GM12878 (cell line): ENCODE data around the gene DTNBP1. TPM values are rescaled to one million over a fixed set of nuclear protein-coding genes. Genes with fewer than 3 reads are reported as not detected.

ENCODE experiments used
- ATAC-seq: fragments of 200-7000 bp; cut with Tn5 transposase; 3 replicates; pipeline ENCODE4 v1.9.1; 2020; ENCODE audit warnings: mild to moderate bottlenecking, moderate library complexity
- BruUV-seq: library from RNA; stranded (reverse); fragments of 400-500 nt; replicated peaks from 2 replicates; lab custom pipeline; 2021; lab: Mats Ljungman, UMichigan
- CTCF ChIA-PET: fragments of 300-600 bp; sonication (Branson Sonifier 250); formaldehyde crosslinking; extraction: SDS; loops from one replicate; lab custom pipeline; 2021; ENCODE audit warnings: inconsistent platforms; lab: Yijun Ruan, JAX
- POLR2A ChIA-PET: fragments of 350-600 bp; formaldehyde crosslinking; extraction: SDS; loops from one replicate; lab custom pipeline; 2021; ENCODE audit warnings: inconsistent platforms; lab: Charles Lee
- RAD21 ChIA-PET: fragments of 300-600 bp; sonication (Branson Sonifier 250); formaldehyde crosslinking; loops from one replicate; lab custom pipeline; 2023; ENCODE audit warnings: antibody characterized with exemption; ENCODE audit not compliant: unreplicated experiment; lab: Charles Lee
- SMC1A ChIA-PET: fragments of 300-600 bp; sonication (Branson Sonifier 250); formaldehyde crosslinking; loops from one replicate; lab custom pipeline; 2023; ENCODE audit not compliant: unreplicated experiment, uncharacterized antibody; lab: Charles Lee
- DNase-seq: peaks from one replicate; pipeline ENCODE4 v3.0.0-alpha.2; 2011; ENCODE audit warnings: low read depth, low spot score
- FAIRE-seq: peaks from 3 replicates; lab custom pipeline; 2011; peaks lifted over from hg19 to GRCh38; lab: Jason Lieb, UNC
- H2AFZ ChIP-seq: 2 replicates; pipeline ENCODE4 v1.6.0; 2011; ENCODE audit warnings: low read depth, low read length, control low read depth; ENCODE audit not compliant: control insufficient read depth
- H3K27ac ChIP-seq: 2 replicates; pipeline ENCODE4 v1.5.1; 2011; ENCODE audit warnings: control low read depth; ENCODE audit not compliant: control insufficient read depth, insufficient read depth
- H3K27me3 ChIP-seq, 2 experiments: replicated peaks in 1 of 2; 2 replicates each; pipeline versions ENCODE4 v1.6.0 to v1.6.1; 2011; ENCODE audit warnings: low read length in 1 of 2; ENCODE audit not compliant: control insufficient read depth in 2 of 2, insufficient read depth in 2 of 2
- H3K36me3 ChIP-seq, 2 experiments: 2 replicates each; pipeline ENCODE4 v1.5.1; 2011; ENCODE audit warnings: low read length in 1 of 2; ENCODE audit not compliant: control insufficient read depth in 2 of 2, insufficient read depth in 2 of 2
- H3K4me1 ChIP-seq: 2 replicates; pipeline ENCODE4 v1.6.1; 2011; ENCODE audit warnings: mild to moderate bottlenecking, low read length, moderate library complexity, mixed read lengths; ENCODE audit not compliant: control insufficient read depth, insufficient read depth
- H3K4me2 ChIP-seq: 2 replicates; pipeline ENCODE4 v1.6.0; 2011; ENCODE audit warnings: control low read depth; ENCODE audit not compliant: control insufficient read depth, insufficient read depth
- H3K4me3 ChIP-seq: fragments of 200-600 bp; sonication (generic); 2 replicates; pipeline ENCODE4 v1.5.1; 2016
- H3K79me2 ChIP-seq: 2 replicates; pipeline ENCODE4 v1.6.0; 2011; ENCODE audit warnings: low read length; ENCODE audit not compliant: control insufficient read depth, insufficient read depth
- H3K9ac ChIP-seq: 2 replicates; pipeline ENCODE4 v1.8.0; 2011; ENCODE audit warnings: low read length, control low read depth, mixed read lengths; ENCODE audit not compliant: control insufficient read depth, insufficient read depth
- H3K9me3 ChIP-seq: replicated peaks from 3 replicates; pipeline ENCODE4 v1.5.1; 2011; ENCODE audit warnings: mild to moderate bottlenecking, low read length; ENCODE audit not compliant: control insufficient read depth, insufficient read depth
- H4K20me1 ChIP-seq: 2 replicates; pipeline ENCODE4 v1.6.0; 2011; ENCODE audit not compliant: control insufficient read depth, insufficient read depth
- CHD2 ChIP-seq: IDR thresholded peaks from 2 replicates; pipeline ENCODE4 v1.6.1; 2011; ENCODE audit warnings: low read depth, low read length, improper control_type of control experiment, borderline replicate concordance
- FOXK2 ChIP-seq: fragments of 450-650 bp; IDR thresholded peaks from 2 replicates; pipeline ENCODE4 v1.6.1; 2017; ENCODE audit warnings: mild to moderate bottlenecking, moderate library complexity
- HDAC6 ChIP-seq: fragments of 200-600 bp; sonication (generic); IDR thresholded peaks from one replicate; pipeline ENCODE4 v1.8.0; 2017; ENCODE audit warnings: antibody characterized with exemption; ENCODE audit not compliant: unreplicated experiment
- NR2C1 ChIP-seq: fragments of 450-650 bp; IDR thresholded peaks from 2 replicates; pipeline ENCODE4 v1.6.1; 2017; ENCODE audit warnings: antibody characterized with exemption, mild to moderate bottlenecking, moderate library complexity
- NR2C2 ChIP-seq: IDR thresholded peaks from 2 replicates; pipeline ENCODE4 v1.6.1; 2011; ENCODE audit warnings: borderline replicate concordance, low read depth; ENCODE audit not compliant: control insufficient read depth, insufficient read length
- SIX5 ChIP-seq: IDR thresholded peaks from 2 replicates; pipeline ENCODE4 v1.6.1; 2011; ENCODE audit warnings: mild to moderate bottlenecking, low read depth, low read length, moderate library complexity; ENCODE audit not compliant: severe bottlenecking
- SMC3 ChIP-seq: IDR thresholded peaks from 2 replicates; pipeline ENCODE4 v1.6.1; 2011; ENCODE audit warnings: low read length, improper control_type of control experiment, borderline replicate concordance
- SREBF1 ChIP-seq: IDR thresholded peaks from 2 replicates; pipeline ENCODE4 v1.6.1; 2012; ENCODE audit warnings: mild to moderate bottlenecking, low read length
- ZBTB40 ChIP-seq: fragments of 450-650 bp; IDR thresholded peaks from 2 replicates; pipeline ENCODE4 v1.6.1; 2016; ENCODE audit warnings: mild to moderate bottlenecking, moderate library complexity, borderline replicate concordance
- ZNF274 ChIP-seq: IDR thresholded peaks from one replicate; pipeline ENCODE4 v1.8.0; 2011; ENCODE audit not compliant: insufficient read length, insufficient read depth
- WGBS: methylation state at CpG from one replicate; pipeline ENCODE4 v1.1.6; 2016; ENCODE audit warnings: low lambda C conversion rate; ENCODE audit not compliant: insufficient replicate concordance, insufficient coverage; ENCODE audit errors: missing lambda C conversion rate; 5-methylcytosine and 5-hydroxymethylcytosine counted together
- in situ Hi-C: fragments of 300-500 bp; cut with MboI; formaldehyde crosslinking; loops from 9 replicates; pipeline ENCODE4 v1.14.3; 2018; ENCODE audit warnings: mixed read lengths
- intact Hi-C: fragments of 100-400 bp; cut with micrococcal nuclease; formaldehyde crosslinking; loops from one replicate; pipeline ENCODE4 v1.14.2; 2022; ENCODE audit not compliant: unreplicated experiment
- polyA plus RNA-seq, 11 experiments: library from polyadenylated mRNA; depleted of rRNA in 4 of 11; unstranded in 6 of 11; stranded (reverse) in 5 of 11; fragments of >200 nt; fragmentation: Nextera tagmentation in 4 of 11; fragmentation: Illumina TruSeq in 1 of 11; extraction: Ambion mirVana in 4 of 11; extraction: Trizol in 1 of 11; gene quantifications; 1 replicate in 1 of 11; 2 replicates in 10 of 11; pipeline versions ENCODE4 v1.2.1 to v1.2.3, GENCODE V29; 2011 to 2016; ENCODE audit warnings: inconsistent platforms in 2 of 11, missing spikeins in 2 of 11, low read depth in 1 of 11
- total RNA-seq, 4 experiments: library from RNA; depleted of rRNA in 3 of 4; stranded (reverse); fragments of >200 nt in 3 of 4; fragmentation: Illumina TruSeq in 1 of 4; extraction: Trizol in 1 of 4; gene quantifications; 2 replicates each; pipeline versions ENCODE4 v1.2.1 to v1.2.3, GENCODE V29; 2013 to 2021
- TF ChIP-seq, protein P1 (sequence below): fragments of 150-350 bp; IDR thresholded peaks from 2 replicates; pipeline ENCODE4 v1.6.1; 2014; ENCODE audit warnings: mild to moderate bottlenecking, low read depth, low read length
- TF ChIP-seq, protein P2 (sequence below): IDR thresholded peaks from 2 replicates; pipeline ENCODE4 v1.6.1; 2012; ENCODE audit warnings: low read depth, low read length, improper control_type of control experiment

Gene DTNBP1
- total and polyA plus RNA-seq, 10 of the 15 experiments (the other 5 are each of a cell fraction or from before 2014, with no cell fraction given) = 7.1 to 40.3 (median 20.1) TPM

GRCh38 chr6:15582499-15582898 lies 80.3 kb downstream of the DTNBP1 start:
- no peak overlapping the region for H3K9ac ChIP-seq
- H3K27me3 ChIP-seq = no peaks in the 10 kb centered on the region
- no peaks in the 10 kb centered on the region for H3K36me3 ChIP-seq
- in situ Hi-C loops (no loop called here), intact Hi-C loops (no loop called here)
- BruUV-seq = no TSS peak
- ChIA-PET RAD21 (interaction anchor here (1.0 to 1.2 kb wide), 3 partner anchors 11 to 39 kb away, joined by 3 to 4 read pairs (median 4); no protein-coding TSS in a partner anchor), CTCF (interaction anchor here (0.9 to 1.3 kb wide), 3 partner anchors 10 to 47 kb away, joined by 3 to 4 read pairs (median 4); no protein-coding TSS in a partner anchor), POLR2A (interaction anchor here (1.4 kb wide), 1 partner anchor 12 kb away, joined by 3 read pairs; no protein-coding TSS in a partner anchor), SMC1A (interaction anchor here (1.1 kb wide), 1 partner anchor 14 kb away, joined by 4 read pairs; no protein-coding TSS in a partner anchor)
- no peak overlapping the region for H2AFZ ChIP-seq
- DNase-seq (no peak), FAIRE-seq (no peak), ATAC-seq (no peak)
- no peaks in the 10 kb centered on the region for H3K4me1 ChIP-seq
- TF ChIP-seq HDAC6 = no peak
- TF ChIP-seq SMC3 = no peak
- no peak for TF ChIP-seq FOXK2
- no peak for TF ChIP-seq ZBTB40
- no peak for TF ChIP-seq SIX5
- TF ChIP-seq, protein P1, sequence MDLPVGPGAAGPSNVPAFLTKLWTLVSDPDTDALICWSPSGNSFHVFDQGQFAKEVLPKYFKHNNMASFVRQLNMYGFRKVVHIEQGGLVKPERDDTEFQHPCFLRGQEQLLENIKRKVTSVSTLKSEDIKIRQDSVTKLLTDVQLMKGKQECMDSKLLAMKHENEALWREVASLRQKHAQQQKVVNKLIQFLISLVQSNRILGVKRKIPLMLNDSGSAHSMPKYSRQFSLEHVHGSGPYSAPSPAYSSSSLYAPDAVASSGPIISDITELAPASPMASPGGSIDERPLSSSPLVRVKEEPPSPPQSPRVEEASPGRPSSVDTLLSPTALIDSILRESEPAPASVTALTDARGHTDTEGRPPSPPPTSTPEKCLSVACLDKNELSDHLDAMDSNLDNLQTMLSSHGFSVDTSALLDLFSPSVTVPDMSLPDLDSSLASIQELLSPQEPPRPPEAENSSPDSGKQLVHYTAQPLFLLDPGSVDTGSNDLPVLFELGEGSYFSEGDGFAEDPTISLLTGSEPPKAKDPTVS = no peak
- TF ChIP-seq NR2C1 = no peak
- TF ChIP-seq CHD2 = no peak
- TF ChIP-seq NR2C2 = no peak
- TF ChIP-seq ZNF274 = no peak
- TF ChIP-seq SREBF1 = no peak
- TF ChIP-seq, protein P2, sequence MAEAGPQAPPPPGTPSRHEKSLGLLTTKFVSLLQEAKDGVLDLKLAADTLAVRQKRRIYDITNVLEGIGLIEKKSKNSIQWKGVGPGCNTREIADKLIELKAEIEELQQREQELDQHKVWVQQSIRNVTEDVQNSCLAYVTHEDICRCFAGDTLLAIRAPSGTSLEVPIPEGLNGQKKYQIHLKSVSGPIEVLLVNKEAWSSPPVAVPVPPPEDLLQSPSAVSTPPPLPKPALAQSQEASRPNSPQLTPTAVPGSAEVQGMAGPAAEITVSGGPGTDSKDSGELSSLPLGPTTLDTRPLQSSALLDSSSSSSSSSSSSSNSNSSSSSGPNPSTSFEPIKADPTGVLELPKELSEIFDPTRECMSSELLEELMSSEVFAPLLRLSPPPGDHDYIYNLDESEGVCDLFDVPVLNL = no peak
- H3K27ac ChIP-seq = no peak overlapping the region
- H3K79me2 ChIP-seq = no peaks in the 10 kb centered on the region
- H3K4me2 ChIP-seq = no peak overlapping the region
- H3K9me3 ChIP-seq = no peaks in the 10 kb centered on the region
- no peak overlapping the region for H3K4me3 ChIP-seq
- H4K20me1 ChIP-seq = no peaks in the 10 kb centered on the region
- WGBS = 52% methylated on average over 1 of the region's 1 CpG
